Neuronal stem cell (in vitro differentiated cells): Measurements from ENCODE around the gene WDR18.

Experiments
- DNase-seq: peaks from one replicate; pipeline ENCODE4 v3.0.0-alpha.2; 2013; ENCODE audit warnings: low spot score
- H2AFZ ChIP-seq: one replicate; pipeline ENCODE4 v1.6.1; 2013; ENCODE audit warnings: mild to moderate bottlenecking, low read length, inconsistent platforms
- H2AK5ac ChIP-seq: 2 replicates; pipeline ENCODE4 v1.6.1; 2013; ENCODE audit warnings: low read depth, mild to moderate bottlenecking, inconsistent platforms, low read length, moderate library complexity, mixed read lengths
- H2BK120ac ChIP-seq: 2 replicates; pipeline ENCODE4 v1.6.1; 2013; ENCODE audit warnings: low read depth, mild to moderate bottlenecking, inconsistent platforms, low read length, moderate library complexity, mixed read lengths
- H2BK12ac ChIP-seq: one replicate; pipeline ENCODE4 v1.6.1; 2013; ENCODE audit warnings: low read length, inconsistent platforms
- H2BK15ac ChIP-seq: 2 replicates; pipeline ENCODE4 v1.6.1; 2013; ENCODE audit warnings: mild to moderate bottlenecking, low read length, inconsistent platforms, mixed read lengths
- H2BK5ac ChIP-seq: one replicate; pipeline ENCODE4 v1.6.1; 2013; ENCODE audit warnings: inconsistent platforms, mild to moderate bottlenecking, low read length, moderate library complexity
- H3K14ac ChIP-seq: one replicate; pipeline ENCODE4 v1.6.1; 2013; ENCODE audit warnings: low read length, inconsistent platforms
- H3K18ac ChIP-seq: 2 replicates; pipeline ENCODE4 v1.6.1; 2013; ENCODE audit warnings: low read length, inconsistent platforms
- H3K23ac ChIP-seq: 2 replicates; pipeline ENCODE4 v1.6.1; 2013; ENCODE audit warnings: low read depth, mild to moderate bottlenecking, mixed read lengths, low read length, inconsistent platforms; ENCODE audit not compliant: poor library complexity
- H3K27ac ChIP-seq: replicated peaks from 3 replicates; pipeline ENCODE4 v1.5.1; 2013; ENCODE audit warnings: low read length, inconsistent platforms
- H3K27me3 ChIP-seq, 3 experiments: 2 replicates each; pipeline ENCODE4 v1.6.1; 2013; ENCODE audit warnings: low read length in 3 of 3, mild to moderate bottlenecking in 2 of 3, inconsistent platforms in 1 of 3, low read depth in 1 of 3, mixed read lengths in 1 of 3, moderate library complexity in 1 of 3; ENCODE audit not compliant: control insufficient read depth in 3 of 3, insufficient read depth in 3 of 3
- H3K36me3 ChIP-seq, 2 donors: replicated peaks in 1 of 2; 2 replicates each; pipeline ENCODE4 v1.6.1; 2013; ENCODE audit warnings: low read length in 2 of 2; ENCODE audit not compliant: control insufficient read depth in 2 of 2, insufficient read depth in 2 of 2
- H3K4ac ChIP-seq: 2 replicates; pipeline ENCODE4 v1.6.1; 2013; ENCODE audit warnings: inconsistent platforms, mild to moderate bottlenecking, low read length, moderate library complexity
- H3K4me1 ChIP-seq, 2 donors: 1 replicate in 1 of 2; 2 replicates in 1 of 2; pipeline ENCODE4 v1.6.1; 2013; ENCODE audit warnings: low read length in 2 of 2, low read depth in 1 of 2; ENCODE audit not compliant: control insufficient read depth in 2 of 2, insufficient read depth in 1 of 2
- H3K4me2 ChIP-seq: one replicate; pipeline ENCODE4 v1.6.1; 2013; ENCODE audit warnings: mild to moderate bottlenecking, low read length, inconsistent platforms; ENCODE audit not compliant: insufficient read depth, poor library complexity, severe bottlenecking
- H3K4me3 ChIP-seq, 2 donors: 2 replicates each; pipeline ENCODE4 v1.5.1; 2013; ENCODE audit warnings: low read length in 2 of 2, mild to moderate bottlenecking in 2 of 2, inconsistent platforms in 1 of 2, moderate library complexity in 1 of 2
- H3K79me1 ChIP-seq: one replicate; pipeline ENCODE4 v1.6.1; 2013; ENCODE audit warnings: low read depth, mild to moderate bottlenecking, inconsistent platforms, low read length, moderate library complexity
- H3K9ac ChIP-seq: one replicate; pipeline ENCODE4 v1.6.1; 2013; ENCODE audit warnings: mild to moderate bottlenecking, low read depth, low read length, inconsistent platforms; ENCODE audit not compliant: poor library complexity
- H3K9me3 ChIP-seq, 2 donors: replicated peaks in 1 of 2; 2 replicates each; pipeline versions ENCODE3 to v1.6.1; 2013; ENCODE audit warnings: low read length in 2 of 2, mild to moderate bottlenecking in 2 of 2, inconsistent platforms in 1 of 2, low read depth in 1 of 2, mixed read lengths in 1 of 2, moderate library complexity in 1 of 2; ENCODE audit not compliant: control insufficient read depth in 2 of 2, insufficient read depth in 1 of 2
- H4K8ac ChIP-seq: one replicate; pipeline ENCODE4 v1.6.1; 2013; ENCODE audit warnings: low read depth, mild to moderate bottlenecking, inconsistent platforms, low read length, moderate library complexity
- H4K91ac ChIP-seq: one replicate; pipeline ENCODE4 v1.6.1; 2013; ENCODE audit warnings: low read length, low read depth, mild to moderate bottlenecking, inconsistent platforms; ENCODE audit not compliant: poor library complexity
- WGBS, 2 donors: extraction: QIAGEN DNeasy Blood & Tissue Kit; methylation state at CpG; one replicate each; pipeline ENCODE4 v1.1.7; 2013; ENCODE audit warnings: missing lambda C conversion rate in 2 of 2, mixed read lengths in 1 of 2; ENCODE audit not compliant: insufficient read length in 2 of 2, insufficient replicate concordance in 1 of 2; ENCODE audit errors: extremely low coverage in 2 of 2; 5-methylcytosine and 5-hydroxymethylcytosine counted together

The WDR18 gene

DNA sequence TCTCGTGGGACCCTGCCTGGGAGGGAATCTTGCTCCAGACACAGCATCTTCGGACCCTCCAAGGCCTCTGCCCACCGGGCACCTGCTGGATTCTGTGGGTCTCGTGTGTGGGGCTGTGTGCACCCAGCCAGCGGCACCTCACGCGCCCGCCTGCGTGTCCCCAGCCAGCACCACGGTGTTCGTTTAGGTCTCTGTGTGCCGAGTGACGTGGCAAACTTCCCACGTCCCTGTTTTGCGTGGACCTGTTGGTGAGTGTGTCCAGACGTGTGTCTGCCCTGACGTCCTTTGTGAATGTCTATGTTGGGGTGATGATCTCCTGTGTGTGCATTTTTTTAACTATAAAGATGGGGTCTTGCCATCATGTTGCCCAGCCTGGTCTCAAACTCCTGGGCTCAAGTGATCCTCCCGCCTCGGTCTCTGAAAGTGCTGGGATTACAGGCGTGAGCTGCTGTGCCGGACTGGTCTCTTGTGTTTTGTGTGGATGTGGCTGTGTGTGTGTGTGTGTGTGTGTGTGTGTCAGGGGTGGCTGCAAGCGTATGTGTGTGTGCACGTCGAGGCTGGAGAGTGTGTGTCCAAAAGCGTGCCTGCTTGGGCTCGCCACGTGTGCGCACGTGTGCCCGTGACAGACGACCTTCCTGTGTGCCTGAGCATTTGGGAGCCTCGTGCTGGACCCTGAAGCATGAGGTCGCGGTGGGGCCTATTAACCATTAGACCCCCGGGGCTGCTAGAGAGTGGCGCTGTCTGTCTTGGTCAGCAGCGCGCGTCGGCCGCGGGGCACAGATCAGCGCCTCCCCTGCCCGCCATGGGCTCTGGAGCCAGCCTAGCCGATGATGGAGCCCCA is 42.6 kb upstream of the WDR18 start:
- Histone ChIP-seq H3K27ac (no peak overlapping the region), H2BK120ac (no peak overlapping the region), H3K27me3 (no peaks in the 10 kb centered on the region), H2AK5ac (no peak overlapping the region), H4K8ac (no peak overlapping the region), H2AFZ (no peak overlapping the region), H3K9me3 (peaks cover 0 to 8% of the 10 kb centered on the region in 2 donors), H3K4ac (no peak overlapping the region), H3K4me1 (peaks cover 0 to 9% of the 10 kb centered on the region in 2 donors), H3K4me2 (no peak overlapping the region), H3K9ac (no peak overlapping the region), H2BK5ac (peak overlapping the region; percentile 60), H2BK12ac (no peak overlapping the region), H3K36me3 (peaks cover 35 to 67% of the 10 kb centered on the region in 2 donors), H4K91ac (no peak overlapping the region), H3K14ac (peak overlapping the region; percentile 94), H3K4me3 (no peak overlapping the region), H2BK15ac (no peak overlapping the region), H3K23ac (peak overlapping the region; percentile 3), H3K79me1 (peaks cover 52% of the 10 kb centered on the region), H3K18ac (peak overlapping the region; percentile 80)
- WGBS, 2 donors: no CpG with 5 or more reads among the region's 45 CpGs
- DNase-seq: no peak

DNA sequence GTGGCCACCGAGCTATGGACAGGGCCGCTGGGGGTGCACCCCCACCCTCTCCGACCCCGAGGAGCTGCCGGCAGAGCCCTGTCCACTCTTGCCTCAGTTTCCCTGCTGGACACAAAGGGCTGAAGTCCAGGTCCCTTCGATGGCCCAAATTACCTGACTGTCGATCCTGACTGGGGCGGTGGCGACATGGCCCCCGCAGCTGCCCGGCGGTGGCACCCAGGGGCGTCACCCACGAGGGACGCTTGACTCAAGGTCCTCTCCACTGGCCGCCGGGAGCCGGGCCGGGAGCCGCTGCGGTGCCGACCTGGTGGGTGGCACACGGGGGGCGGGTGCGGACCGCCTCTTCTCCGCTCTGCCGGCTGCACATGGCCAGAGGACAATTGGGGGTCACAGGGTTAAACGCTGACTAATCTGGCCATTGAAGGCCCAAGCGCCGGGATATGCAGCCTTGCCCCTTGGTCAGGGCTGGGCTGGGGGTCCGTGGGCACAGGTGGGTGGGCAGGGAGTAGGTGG is 42.0 kb upstream of the WDR18 start:
- H2AFZ ChIP-seq: no peak overlapping the region
- H3K23ac ChIP-seq: peak overlapping the region; percentile 55
- peaks cover 51% of the 10 kb centered on the region for H3K79me1 ChIP-seq
- no peak for DNase-seq
- H2BK15ac ChIP-seq: no peak overlapping the region
- no peaks in the 10 kb centered on the region for H3K27me3 ChIP-seq
- H3K14ac ChIP-seq: no peak overlapping the region
- H3K4ac ChIP-seq: no peak overlapping the region
- no peak overlapping the region for H4K8ac ChIP-seq
- H3K18ac ChIP-seq: peak overlapping the region; percentile 80
- H3K9me3 ChIP-seq: peaks cover 0 to 7% of the 10 kb centered on the region in 2 donors
- no CpG with 5 or more reads among the region's 32 CpGs for WGBS, 2 donors
- peak overlapping the region; percentile 60 for H2BK5ac ChIP-seq
- H2AK5ac ChIP-seq: peak overlapping the region; percentile 46
- peaks cover 0 to 9% of the 10 kb centered on the region in 2 donors for H3K4me1 ChIP-seq
- no peak overlapping the region for H2BK12ac ChIP-seq
- H4K91ac ChIP-seq: no peak overlapping the region
- H3K36me3 ChIP-seq: peaks cover 33 to 66% of the 10 kb centered on the region in 2 donors
- H3K4me2 ChIP-seq: peak overlapping the region; percentile 14
- peak overlapping the region; percentile 12 for H3K9ac ChIP-seq
- no peak overlapping the region for H3K4me3 ChIP-seq
- H3K27ac ChIP-seq: no peak overlapping the region
- no peak overlapping the region for H2BK120ac ChIP-seq

DNA sequence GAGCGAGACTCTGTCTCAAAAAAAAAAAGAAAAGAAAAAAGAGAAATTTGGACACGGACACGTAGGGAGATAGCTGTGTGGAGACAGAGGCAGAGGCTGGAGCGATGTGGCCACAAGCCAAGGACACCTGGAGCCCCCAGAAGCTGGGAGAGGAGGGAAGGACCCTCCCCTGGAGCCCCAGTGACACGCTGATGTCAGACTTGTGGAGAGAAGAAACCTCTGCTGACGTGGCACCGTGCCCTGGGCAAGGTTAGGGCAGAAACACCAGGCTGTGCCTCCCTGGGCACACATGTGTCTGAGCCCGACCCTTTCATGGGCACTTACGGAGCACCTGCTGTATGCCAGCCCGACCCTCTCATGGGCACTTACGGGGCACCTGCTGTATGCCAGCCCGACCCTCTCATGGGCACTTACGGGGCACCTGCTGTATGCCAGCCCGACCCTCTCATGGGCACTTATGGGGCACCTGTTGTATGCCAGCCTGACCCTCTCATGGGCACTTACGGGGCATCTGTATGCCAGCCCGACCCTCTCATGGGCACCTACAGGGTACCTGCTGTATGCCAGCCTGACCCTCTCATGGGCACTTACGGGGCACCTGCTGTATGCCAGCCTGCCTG is 40.5 kb upstream of the WDR18 start:
- Histone ChIP-seq H2BK120ac (no peak overlapping the region), H3K36me3 (peaks cover 29 to 67% of the 10 kb centered on the region in 2 donors), H2AFZ (no peak overlapping the region)

DNA sequence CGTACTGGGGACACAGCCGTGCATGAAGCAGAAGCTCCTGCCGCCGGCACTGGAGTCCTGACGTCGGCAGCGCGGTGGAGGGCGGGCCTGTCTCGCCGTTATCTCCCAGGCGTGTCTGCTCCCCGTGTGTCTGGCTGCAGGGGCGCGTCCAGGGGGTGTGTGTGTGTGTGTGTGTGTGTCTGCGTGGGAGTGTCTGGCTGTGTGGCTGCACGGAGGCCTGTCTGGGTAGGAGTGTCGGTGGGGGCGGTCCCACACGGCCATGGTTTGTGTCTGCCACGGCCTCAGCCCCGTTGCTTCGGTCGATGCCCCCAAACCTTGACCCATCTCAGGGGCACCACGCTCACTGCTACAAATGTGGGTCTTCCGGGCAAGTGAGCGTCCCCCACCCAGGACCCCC is 40.0 kb upstream of the WDR18 start:
- H3K4me3 ChIP-seq: no peak overlapping the region
- no peak for DNase-seq
- no peaks in the 10 kb centered on the region for H3K27me3 ChIP-seq
- peak overlapping the region; percentile 76 for H3K18ac ChIP-seq
- no peak overlapping the region for H2BK5ac ChIP-seq
- no CpG with 5 or more reads among the region's 27 CpGs for WGBS, 2 donors
- H3K23ac ChIP-seq: peak overlapping the region; percentile 93
- H3K9me3 ChIP-seq: peaks cover 0 to 5% of the 10 kb centered on the region in 2 donors
- H3K14ac ChIP-seq: no peak overlapping the region
- peak overlapping the region; percentile 67 for H2BK15ac ChIP-seq
- H3K4ac ChIP-seq: no peak overlapping the region
- peaks cover 50% of the 10 kb centered on the region for H3K79me1 ChIP-seq
- H4K91ac ChIP-seq: no peak overlapping the region
- H3K36me3 ChIP-seq: peaks cover 29 to 64% of the 10 kb centered on the region in 2 donors
- H2AFZ ChIP-seq: no peak overlapping the region
- peak overlapping the region; percentile 21 for H2AK5ac ChIP-seq
- peak overlapping the region; percentile 60 for H3K9ac ChIP-seq
- H3K27ac ChIP-seq: no peak overlapping the region
- no peak overlapping the region for H2BK120ac ChIP-seq
- H3K4me1 ChIP-seq: peaks cover 0 to 9% of the 10 kb centered on the region in 2 donors
- H4K8ac ChIP-seq: peak overlapping the region; percentile 17
- H3K4me2 ChIP-seq: no peak overlapping the region
- H2BK12ac ChIP-seq: peak overlapping the region; percentile 10

More for the DNA sequence above, 40.5 kb upstream of the WDR18 start:
- Histone ChIP-seq H3K14ac (no peak overlapping the region), H3K4me1 (peaks cover 0 to 9% of the 10 kb centered on the region in 2 donors), H2BK5ac (no peak overlapping the region), H3K4me2 (no peak overlapping the region), H2AK5ac (peak overlapping the region; percentile 21), H3K27me3 (no peaks in the 10 kb centered on the region), H4K91ac (no peak overlapping the region), H3K23ac (peak overlapping the region; percentile 93), H4K8ac (peak overlapping the region; percentile 17), H2BK15ac (no peak overlapping the region), H3K9ac (peak overlapping the region; percentile 60), H3K4ac (no peak overlapping the region), H3K27ac (no peak overlapping the region), H3K9me3 (peaks cover 0 to 5% of the 10 kb centered on the region in 2 donors), H3K79me1 (peaks cover 50% of the 10 kb centered on the region), H3K18ac (peak overlapping the region; percentile 76), H3K4me3 (no peak overlapping the region), H2BK12ac (no peak overlapping the region)
- no peak for DNase-seq
- no CpG with 5 or more reads among the region's 17 CpGs for WGBS, 2 donors
